HG03469 (cell line): ENCODE measurements around the gene GOLGA6B.
"Not testable (repeated sequence)": the region's sequence is repeated elsewhere in the genome, so short reads cannot be mapped to it uniquely, and the experiment has no call there.

Experiments
- ATAC-seq: cut with Tn5 transposase; IDR thresholded peaks from one replicate; pipeline ENCODE4 v1.9.1; 2021; ENCODE audit warnings: mild to moderate bottlenecking, moderate library complexity, moderate number of reproducible peaks; ENCODE audit not compliant: unreplicated experiment

The GOLGA6B gene

DNA sequence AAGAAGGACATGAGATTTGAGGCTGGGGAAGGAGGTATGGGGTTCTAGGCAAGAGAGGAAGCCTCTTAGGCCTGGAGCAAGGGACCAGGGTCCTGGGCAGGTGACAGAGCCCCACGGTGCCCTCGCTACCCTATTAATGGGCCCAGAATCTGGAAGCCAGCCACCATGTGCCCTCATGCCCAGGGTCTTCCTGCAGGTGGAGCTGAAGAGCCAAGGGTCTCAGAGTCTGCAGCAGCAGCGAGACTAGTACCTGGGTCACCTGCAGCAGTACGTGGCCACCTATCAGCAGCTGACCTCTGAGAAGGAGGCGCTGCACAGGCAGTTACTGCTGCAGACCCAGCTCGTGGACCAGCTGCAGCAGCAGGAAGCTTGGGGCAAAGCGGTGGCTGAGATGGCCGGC lies 9.4 kb downstream of the GOLGA6B start:
- ATAC-seq = not testable (repeated sequence)

DNA sequence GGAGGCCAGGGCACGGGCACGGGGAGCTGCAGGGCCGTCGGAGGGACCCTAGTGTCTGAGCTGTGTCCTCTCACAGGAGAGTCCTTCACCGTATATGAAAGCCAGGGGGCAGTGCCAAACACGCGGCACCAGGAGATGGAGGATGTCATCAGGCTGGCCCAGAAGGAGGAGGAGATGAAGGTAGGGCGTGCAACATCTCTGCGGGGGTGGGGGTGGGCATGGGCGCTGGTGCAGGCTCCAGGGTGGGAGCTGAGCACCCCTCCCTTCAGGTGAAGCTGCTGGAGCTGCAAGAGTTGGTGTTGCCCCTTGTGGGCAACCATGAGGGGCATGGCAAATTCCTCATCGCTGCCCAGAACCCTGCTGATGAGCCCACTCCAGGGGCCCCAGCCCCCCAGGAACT lies 11.2 kb downstream of the GOLGA6B start:
- not testable (repeated sequence) for ATAC-seq

DNA sequence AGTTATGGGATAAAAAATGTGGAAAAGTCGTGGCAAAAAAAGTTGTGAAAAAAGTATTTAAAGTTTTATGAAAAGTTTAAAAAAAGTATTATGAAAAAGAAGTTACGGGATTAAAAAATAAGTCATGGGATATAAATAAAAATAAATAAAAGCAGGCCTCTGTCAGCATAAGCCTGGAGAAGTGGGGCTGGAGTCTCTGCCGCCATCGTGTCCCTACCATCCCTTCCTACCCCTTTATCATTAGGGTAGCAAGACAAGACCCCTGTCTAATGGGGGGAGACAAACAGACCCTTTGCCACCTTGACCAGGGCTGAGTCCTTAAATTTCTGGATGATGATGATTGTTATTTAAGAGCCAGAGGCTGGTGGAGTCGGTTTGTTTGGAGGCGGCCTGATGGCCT lies 15.3 kb downstream of the GOLGA6B start:
- ATAC-seq = not testable (repeated sequence)

DNA sequence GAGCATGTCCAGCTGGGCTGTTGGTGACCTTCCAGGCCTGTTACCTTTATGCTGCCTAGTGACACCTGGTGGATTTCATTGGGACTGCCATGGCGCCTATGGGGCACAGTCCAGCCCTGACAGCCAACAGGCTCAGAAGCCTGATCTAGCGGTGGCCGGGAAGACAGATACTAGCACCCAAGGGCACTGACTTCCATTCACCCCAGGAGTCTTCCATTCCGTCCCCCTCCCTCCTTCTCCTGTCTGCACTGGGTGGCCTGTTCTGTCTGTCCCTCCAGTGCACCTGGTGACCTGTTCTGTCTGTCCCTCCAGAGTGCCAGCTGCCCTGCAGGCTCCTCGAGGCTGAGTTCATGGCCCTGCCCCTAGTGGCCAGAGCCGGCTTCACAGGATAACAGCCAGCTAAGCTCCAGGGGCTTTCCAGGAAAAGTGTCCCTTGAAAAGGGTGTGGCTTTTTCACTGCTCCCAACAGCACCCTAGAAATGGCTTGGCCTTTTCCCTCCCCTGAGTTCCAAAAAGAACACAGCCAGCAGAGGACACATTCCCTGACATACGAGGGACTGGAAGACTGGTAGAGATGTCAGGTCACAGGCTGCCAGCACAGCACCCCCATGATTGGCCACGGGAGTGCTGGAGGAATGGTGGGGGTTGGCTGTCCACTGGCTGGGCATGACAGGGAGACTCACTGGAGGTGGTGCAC lies 16.3 kb downstream of the GOLGA6B start:
- ATAC-seq = not testable (repeated sequence)

DNA sequence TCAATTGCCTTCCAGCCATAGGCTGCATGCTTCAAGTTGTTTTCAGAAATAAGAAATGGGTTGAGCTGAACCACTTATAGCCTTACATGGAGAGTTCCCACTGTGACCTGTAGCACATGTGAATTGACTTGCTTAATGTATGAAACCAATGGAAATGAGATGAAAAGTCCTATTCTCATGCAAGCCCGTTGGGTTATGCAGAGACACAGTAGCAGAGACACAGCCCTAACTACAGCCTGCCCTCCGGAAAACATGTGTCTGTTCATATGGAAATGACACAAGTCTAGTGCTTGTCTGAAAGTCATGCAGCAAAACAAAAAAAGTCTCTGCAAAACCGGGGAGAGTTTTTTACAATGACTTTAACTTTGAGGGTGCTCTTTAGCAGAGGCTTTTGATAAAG lies 17.0 kb downstream of the GOLGA6B start:
- no peak for ATAC-seq

DNA sequence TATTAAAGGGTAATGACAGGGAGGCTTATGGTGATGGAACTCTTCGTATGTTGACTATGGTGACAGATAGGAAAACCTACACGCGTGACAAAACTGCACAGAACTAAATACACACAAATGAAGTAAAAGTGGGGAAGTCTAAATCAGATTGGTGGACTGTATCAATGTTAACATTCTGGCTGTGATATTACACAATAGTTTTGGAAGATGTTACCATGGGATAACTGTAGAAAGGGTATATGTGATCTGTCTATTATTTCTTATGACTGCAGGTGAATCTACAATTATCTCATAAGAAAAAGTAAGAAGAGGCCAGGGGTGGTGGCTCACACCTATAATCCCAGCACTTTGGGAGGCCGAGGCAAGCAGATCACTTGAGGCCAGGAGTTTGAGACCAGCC lies 22.3 kb downstream of the GOLGA6B start:
- no peak for ATAC-seq

DNA sequence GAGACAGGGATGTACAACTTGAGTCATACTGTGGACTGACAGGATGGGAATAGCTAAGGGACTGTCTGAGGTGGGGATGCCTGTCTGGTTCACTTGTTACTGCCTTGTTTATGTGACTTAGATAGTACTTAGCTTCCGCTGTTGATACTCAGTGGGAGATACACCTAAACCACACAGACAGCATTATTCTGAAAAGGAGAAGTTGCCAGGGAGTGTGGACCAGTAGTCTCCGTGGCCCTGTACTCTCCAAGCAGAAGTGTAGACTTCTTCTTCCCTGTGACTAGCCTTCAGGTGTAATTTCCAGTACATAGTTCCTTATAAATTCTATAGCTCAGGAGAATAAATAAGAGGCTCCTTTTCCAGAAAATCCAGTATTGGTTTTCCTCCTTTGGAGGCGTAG lies 26.4 kb downstream of the GOLGA6B start:
- ATAC-seq = no peak

DNA sequence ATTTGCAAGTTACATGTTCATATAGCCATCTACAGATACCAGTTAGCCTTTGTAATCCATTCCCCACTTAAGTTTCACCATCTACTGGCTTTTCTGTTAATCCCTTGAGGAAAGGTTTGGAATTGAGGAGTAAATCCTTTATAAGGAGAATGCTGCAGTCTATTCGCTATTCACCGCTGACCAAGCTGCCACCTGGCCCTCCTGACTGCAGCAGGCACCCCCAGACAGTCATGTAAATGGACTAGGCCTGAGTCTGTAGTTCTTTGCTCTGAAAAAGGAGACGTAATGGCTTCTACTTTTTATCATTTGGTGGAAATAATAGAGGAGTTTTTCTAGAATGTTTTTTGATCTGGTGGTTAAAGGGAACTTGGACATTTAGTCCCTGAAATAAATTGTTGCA lies 28.3 kb downstream of the GOLGA6B start:
- no peak for ATAC-seq

DNA sequence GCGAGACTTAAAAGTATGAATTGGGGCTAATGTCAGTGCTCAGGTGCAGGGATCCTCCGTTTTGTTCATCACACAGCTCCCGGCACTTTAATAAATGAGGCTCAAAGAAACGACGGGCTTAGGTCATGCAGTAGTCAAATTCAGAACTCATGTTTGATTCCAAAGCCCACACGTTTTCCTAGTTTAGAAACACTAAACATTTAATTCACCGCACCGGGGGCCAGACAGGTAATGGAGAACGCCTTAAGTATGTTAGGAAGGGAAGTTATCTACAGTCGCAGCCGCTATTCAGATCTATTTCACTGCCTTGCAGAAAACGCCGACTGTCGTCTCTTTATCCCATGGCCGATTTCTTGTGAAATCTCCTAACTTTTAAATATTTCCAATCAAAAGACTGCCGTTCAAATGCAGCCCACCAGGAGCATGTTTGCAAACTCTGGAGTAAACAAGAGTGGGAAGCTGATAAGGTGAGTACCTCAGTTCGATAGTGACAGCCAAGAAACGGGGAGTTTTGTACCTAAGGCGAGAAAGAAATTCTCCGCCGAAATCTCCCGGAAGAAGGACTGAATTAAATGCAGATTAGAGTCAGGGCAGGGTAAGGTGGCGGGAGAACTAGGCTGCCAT lies 30.9 kb downstream of the GOLGA6B start:
- no peak for ATAC-seq

DNA sequence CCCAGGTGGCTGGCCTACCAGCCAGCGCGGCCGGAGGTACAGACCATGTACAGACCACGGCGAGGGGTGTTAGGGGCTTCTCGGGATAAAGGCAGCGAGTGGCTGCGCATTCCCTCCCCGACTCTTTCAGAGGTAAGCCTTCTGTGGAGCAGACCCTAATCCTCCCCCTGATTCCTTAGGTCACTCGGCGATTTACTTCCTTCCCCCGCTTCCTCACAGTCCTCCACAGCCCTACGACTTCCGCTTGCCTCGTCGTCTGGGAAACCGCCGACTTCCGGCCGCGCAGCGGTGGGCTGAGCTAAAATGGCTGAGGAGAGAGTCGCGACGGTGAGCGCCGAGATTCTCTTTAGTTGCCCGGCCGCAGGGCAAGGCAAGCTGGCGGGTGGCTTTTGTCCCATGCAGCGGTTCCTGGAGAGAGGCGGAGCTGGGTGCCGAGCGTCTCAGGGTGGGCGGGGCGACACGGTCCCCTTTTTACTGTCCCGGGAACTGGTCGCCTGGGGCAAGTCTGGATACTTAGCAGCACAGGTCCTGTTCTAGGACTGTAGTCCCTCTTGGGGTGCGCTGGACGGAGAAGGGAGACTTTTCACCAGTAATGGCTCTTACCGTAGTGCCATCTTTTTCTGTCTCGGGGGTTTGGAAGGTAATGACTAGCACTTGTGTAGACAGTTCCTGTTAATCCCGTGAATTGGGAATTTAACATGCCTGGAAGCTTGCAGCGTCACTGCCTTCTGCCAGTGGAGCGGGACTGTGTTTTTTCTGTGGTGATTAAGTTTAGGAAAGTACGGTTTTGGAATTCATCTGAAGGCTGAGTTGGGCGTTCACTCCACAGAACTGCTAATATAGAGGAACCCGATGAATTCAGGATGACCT lies 31.7 kb downstream of the GOLGA6B start, which contains the start of the genes BBS4 and HIGD2B:
TSS of gene BBS4 (plus strand) at position 283 of the 870 bp plus-strand sequence. CDS start at position 304, 21 bp downstream.
TSS of gene HIGD2B (minus strand) at position 258 of the 870 bp plus-strand sequence. CDS start 9,808 bp downstream, outside the sequence.
- peak; percentile 61 for ATAC-seq

DNA sequence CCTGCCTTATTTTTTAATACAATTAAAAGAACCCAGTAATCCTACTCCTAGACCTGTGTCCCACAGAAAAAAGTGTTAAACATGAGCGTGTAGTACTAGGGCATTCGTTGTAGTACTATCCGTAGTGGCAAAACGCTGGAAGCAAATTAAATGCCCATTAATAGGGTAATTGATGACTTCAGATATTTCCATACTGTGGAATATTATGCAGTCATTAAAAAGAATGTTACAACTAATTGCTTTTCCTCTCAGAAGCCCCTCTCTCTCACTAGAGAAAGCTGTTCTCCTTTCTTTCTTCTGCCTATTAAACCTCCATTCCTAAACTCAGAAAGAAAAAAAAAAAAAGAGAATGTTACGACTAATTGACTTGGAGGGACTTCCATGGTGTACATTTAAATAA lies 34.2 kb downstream of the GOLGA6B start:
- ATAC-seq = no peak

DNA sequence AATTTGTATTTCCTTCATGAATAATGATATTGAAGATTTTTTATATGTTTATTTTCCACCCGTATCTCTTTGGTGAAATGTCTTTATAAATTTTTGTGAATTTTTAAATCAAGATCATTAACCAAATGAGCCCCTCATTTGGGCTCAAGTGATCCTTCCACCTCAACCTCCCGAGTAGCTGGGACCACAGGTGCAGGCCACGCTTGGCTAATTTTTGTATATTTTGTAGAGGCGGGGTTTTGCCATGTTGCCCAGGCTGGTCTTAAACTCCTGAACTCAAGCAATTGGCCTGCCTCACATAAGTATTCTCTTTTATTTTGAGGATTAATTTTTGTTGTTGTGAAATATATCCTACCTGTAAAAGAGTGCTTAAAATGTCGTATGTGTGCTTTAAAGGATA lies 36.4 kb downstream of the GOLGA6B start:
- ATAC-seq = no peak

DNA sequence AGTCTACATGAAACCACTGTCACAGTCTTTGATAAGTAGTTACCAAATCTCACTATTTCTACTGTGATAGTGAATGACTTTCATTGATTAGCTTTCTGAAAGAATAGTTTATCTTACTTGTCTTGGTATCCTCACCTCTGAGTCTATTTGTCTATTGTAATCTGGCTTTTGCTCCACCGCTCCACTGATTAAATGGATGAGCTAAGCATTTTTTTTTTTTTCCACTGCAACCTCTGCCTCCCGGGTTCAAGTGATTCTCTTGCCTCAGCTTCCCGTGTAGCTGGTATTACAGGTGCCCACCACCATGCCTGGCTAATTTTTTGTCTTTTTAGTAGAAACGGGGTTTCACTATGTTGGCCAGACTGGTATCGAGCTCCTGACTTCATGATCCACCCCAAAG lies 44.4 kb downstream of the GOLGA6B start:
- no peak for ATAC-seq

DNA sequence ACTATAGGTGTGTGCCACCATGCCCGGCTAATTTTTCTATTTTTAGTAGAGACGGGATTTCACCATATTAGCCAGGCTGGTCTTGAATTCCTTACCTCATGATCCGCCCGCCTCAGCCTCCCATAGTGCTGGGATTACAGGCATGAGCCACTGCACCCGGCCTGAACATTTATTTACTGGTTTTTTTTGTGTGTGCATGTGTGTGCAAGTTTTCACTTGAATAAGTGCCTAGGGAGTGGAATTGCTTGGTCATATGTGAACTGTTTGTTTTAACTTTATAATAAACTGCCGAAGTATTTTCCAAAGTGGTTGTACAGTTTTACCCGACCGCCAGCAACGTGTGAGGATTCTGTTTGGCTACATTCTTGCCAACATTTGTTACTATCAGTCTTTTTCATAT lies 45.6 kb downstream of the GOLGA6B start:
- ATAC-seq = no peak

DNA sequence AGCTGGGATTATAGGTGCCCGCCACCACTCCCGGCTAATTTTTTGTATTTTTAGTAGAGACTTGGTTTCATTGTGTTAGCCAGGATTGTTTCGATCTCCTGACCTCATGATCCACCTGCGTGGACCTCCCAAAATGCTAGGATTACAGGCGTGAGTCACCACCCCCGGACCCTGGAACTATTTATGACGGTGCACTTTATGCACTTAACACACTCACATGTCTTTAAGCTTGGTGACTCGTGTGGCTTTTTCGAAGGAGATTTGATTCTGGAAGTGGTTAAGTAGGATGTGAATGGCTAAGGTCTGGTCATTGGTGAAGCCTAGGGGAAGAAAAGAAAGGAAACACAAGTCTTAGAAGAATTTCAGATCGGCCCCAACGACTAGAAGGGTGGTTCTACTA lies 51.8 kb downstream of the GOLGA6B start:
- no peak for ATAC-seq

DNA sequence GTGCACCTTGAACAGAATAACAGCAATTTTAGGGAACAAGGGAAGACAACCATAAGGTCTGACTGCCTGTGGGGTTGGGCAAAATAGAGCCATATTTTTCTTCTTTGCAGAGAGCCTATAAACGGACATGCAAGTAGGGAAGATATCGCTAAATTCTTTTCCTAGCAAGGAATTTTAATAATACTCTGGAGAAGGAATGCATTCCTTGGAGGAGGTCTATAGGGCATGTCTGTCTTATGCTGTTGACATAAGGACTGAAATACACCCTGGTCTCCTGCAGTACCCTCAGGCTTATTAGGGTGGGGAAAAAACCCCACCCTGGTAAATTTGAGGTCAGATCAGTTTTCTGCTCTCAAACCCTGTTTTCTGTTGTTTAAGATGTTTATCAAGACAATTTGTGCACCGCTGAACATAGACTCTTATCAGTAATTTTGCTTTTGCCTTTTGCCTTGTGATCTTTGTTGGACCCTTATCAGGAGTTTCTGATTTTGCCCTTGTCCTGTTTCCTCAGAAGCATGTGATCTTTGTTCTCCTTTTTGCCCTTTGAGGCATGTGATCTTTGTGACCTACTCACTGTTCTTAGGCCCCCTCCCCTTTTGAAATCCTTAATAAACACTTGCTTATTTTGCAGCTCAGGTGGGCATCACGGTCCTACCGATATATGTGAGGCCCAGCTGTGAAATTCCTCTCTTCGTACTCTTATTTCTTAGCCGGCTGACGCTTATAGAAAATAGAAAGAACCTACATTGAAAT lies 54.2 kb downstream of the GOLGA6B start:
- ATAC-seq = not testable (repeated sequence)
